Activated CD4-positive, alpha-beta T cell treated with anti-CD3 and anti-CD28 coated beads for 4 hours (primary cell): ENCODE measurements around the gene NINL.
"Not testable (repeated sequence)": the region's sequence is repeated elsewhere in the genome, so short reads cannot be mapped to it uniquely, and the experiment has no call there.

Source experiments
- DNase-seq, 2 donors: peaks; one replicate each; pipeline ENCODE4 v3.0.0-alpha.2; 2020

The NINL gene

DNA sequence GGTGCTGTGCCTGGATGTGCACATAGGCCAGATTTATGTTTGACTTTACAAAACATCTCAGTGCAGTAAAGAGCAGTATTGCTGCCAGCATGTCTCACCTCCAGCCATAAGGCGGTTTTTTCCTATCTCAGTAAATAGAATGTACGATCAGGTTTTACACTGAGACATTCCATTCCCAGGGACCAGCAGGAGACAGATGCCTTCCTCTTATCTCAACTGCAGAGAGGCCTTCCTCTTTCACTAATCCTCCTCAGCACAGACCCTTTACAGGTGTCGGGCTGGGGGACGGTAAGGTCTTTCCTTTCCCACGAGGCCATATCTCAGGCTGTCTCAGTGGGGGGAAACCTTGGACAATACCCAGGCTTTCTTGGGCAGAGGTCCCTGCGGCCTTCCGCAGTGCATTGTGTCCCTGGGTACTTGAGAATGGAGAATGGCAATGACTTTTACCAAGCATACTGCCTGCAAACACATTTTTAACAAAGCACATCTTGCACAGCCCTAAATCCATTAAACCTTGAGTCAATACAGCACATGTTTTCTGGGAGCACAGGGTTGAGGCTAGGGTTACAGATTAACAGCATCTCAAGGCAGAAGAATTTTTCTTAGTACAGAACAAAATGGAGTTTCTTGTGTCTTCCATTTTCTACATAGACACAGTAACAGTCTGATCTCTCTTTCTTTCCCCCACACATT lies 34.5 kb downstream of the NINL start:
- DNase-seq = not testable (repeated sequence)

DNA sequence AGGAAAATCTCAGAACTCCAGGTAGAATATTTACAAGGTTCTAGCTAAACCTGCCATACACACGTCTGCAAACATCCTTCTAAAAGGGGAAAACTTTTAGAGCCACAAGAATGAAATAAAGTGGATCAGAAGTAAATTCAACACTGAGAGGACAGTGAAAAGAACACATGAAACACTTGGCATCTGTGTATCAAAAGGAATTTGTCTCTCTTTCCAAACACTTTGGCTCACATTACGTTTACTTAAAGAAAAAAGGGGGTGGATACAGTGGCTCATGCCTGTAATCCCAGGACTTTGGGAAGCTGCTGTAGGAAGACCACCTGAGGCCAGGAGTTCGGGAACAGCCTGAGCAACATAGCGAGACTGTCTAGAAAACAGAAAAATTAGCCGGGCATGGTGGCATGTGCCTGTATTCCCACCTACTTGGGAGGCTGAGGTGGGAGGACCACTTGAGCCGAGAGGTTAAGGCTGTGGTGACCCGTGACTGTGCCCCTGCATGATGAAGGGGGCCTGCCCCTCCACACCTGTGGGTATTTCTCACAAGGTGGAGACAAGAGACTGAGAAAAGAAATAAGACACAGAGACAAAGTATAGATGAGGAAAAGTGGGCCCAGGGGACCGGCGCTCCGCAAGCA lies 35.4 kb downstream of the NINL start:
- no peak for DNase-seq

DNA sequence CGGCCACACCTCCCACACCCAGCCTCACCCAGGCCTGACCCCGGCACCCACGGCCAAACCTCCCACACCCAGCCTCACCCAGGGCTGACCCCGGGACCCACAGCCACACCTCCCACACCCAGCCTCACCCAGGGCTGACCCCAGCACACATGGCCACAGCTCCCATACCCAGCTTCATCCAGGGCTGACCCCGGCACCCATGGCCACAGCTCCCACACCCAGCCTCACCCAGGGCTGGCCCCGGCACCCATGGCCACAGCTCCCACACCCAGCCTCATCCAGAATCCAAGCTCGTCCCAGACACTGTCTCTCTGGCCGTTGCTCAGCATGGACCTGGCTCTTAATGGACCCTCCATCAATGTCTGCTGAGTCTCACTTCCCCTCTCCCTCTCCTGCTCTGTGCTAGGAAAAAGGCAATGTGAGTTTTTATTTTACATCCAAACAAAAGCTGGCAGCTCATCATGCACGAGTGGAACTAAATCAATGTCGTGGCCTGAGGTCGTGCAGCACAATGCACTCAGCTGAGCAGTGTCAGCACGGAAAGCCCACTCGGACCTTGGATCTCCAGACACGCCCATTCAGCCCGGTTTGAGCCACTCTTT lies 36.1 kb downstream of the NINL start:
- no peak for DNase-seq

DNA sequence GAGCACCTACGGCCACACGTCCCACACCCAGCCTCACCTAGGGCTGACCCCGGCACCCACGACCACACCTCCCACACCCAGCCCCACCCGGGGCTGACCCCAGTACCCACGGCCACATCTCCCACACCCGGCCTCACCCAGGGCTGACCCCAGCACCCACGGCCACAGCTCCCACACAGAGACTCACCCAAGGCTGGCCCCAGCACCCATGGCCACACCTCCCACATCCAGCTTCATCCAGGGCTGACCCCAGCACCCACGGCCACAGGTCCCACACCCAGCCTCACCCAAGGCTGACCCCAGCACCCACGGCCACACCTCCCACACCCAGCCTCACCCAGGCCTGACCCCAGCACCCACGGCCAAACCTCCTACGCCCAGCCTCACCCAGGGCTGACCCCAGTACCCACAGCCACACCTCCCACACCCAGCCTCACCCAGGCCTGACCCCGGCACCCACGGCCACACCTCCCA lies 36.7 kb downstream of the NINL start:
- no peak for DNase-seq

DNA sequence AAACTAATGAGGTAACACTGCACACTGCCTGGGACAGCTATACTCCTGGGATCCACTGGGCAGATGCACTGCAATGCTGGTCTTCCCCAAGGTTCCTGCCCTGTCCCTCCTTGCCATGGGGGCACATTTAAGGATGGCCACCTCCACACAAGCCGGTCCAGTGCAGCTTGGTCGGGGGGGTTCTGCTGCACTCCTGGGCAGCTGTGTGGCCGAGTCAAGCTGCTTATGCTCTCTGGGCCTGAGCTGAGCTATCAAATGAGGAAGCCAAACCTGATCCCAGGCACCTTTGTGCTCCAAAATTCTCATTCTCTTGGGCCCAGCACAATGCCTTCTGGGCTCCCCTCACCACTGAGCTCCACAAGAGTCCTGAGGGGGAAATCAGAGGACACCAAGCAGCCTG lies 37.3 kb downstream of the NINL start:
- no peak for DNase-seq

DNA sequence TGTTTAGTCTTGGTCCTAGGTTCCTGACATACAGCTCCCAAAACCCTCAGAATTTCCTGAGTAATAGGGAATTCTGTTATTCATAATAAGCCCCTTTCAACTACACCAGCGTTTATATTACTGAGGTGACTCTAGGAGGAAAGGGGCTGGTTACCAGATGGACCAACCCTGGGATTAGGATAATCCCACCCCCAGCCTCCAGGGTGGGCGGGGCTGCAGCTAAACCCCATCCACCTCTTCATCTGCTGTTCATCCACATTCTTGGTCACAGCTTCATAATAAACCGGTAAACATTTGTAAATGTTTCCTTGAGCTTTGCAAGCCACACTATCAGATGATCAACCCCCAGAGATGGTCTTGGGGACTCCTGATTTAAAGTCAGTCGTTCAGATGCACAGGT lies 38.3 kb downstream of the NINL start:
- DNase-seq = no peak

DNA sequence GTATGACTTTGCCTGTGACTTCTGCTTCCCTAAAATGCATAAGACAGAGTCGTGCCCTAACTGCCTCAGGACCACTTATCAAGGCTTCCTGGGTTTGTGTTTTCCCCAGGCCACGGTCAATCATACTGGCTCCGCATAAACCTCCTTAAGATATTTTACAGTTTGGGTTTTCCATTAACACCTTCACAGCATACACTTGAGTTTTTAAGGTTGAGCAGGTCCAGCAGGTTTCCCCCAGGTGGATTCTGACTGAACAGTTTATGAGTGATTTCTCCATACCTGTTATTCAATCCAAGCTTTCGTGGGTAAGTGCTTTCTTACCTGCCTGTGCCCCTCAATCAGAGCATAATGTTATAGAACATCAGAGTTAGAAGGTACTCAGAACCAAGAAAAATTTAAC lies 39.3 kb downstream of the NINL start:
- no peak for DNase-seq

DNA sequence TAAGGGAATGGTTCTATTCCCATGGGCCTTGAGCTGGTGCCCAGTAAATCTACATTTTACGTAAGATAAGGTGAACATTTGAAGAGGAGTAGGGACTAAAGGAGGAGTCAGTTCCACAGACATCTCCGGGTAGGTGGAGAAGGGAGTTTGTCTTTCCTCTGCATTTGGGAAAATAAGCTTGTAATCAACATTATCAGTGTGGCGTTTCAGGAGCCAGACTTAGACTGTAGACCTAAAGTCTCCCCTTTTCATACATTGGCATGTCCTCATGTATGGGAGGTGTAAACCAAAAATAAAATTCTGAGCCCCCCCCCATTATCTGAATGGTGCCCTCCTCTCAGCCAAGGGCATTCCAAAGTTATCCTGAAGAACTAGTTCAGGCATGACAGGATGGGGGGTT lies 40.2 kb downstream of the NINL start:
- no peak for DNase-seq

DNA sequence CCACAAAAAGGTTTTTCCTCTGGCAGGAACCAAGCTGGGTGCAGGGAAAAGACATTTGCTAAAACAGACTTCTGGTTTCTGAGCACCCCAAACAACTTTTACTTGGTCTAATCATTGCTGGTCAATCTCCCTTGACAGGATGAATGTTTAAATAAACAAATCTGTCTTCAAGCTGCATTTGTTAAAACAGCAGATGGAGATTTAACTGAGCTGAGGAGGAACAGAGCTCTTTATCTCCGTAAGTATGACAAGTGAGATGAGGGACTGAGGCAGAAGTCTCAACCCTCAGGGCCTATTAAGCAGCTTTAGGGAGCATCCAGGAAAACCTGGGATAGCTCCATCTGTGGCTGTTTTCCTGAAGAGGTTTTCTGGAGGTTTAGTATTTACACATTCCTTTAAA lies 40.6 kb downstream of the NINL start:
- DNase-seq = no peak

DNA sequence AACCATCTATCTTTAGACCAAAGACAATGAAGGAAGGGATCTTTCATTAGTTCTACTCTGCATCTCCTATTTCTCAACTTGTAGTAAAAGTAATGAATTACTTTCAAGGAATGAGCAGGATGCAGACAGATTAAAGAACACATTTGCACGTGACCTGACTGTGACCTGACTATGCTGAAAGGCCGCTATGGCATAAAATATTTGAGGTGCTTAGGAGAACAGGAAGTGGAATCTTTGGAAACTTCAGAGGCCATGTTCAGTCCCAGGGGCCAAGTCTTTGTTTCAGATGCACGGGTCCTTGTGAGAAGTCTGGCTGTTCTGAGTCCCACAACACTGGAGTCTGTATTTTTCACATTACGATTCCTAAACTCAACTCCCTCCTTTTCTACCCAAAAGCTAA lies 41.0 kb downstream of the NINL start:
- DNase-seq = no peak

DNA sequence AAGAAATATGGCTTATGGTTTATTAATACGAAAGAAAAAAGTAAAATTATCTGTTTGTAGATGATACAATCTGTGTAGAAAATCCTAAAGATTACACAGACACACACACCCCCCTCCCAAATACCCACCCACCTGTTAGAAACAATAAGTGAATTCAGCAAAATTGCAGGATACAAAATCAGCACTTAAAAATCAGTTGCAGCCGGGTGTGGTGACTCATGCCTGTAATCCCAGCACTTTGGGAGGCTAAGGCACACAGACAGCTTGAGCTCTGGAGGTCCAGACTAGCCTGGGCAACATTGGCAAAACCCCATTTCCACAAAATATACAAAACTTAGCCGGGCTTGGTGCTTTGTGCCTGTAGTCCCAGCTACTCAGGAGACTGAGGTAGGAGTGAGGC lies 42.3 kb downstream of the NINL start:
- DNase-seq = no peak

DNA sequence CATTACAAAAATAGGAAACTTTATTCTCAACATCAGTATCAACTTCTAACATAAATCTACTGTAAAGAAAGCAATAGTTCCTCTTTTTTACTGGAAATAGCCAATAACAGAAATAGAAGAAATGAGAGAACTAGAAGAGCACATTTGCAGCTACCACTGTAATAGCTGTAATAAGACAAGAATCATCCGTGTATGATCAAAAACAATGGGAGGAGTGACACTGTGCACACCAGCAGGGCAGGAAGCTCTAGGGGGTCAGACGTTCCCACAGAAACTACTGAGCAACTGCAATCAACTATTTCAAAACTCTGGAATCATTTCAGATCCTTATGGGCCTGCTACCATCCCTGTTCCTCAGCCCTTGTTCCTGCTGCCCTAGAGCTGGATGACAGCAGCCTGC lies 43.7 kb downstream of the NINL start:
- DNase-seq = no peak

DNA sequence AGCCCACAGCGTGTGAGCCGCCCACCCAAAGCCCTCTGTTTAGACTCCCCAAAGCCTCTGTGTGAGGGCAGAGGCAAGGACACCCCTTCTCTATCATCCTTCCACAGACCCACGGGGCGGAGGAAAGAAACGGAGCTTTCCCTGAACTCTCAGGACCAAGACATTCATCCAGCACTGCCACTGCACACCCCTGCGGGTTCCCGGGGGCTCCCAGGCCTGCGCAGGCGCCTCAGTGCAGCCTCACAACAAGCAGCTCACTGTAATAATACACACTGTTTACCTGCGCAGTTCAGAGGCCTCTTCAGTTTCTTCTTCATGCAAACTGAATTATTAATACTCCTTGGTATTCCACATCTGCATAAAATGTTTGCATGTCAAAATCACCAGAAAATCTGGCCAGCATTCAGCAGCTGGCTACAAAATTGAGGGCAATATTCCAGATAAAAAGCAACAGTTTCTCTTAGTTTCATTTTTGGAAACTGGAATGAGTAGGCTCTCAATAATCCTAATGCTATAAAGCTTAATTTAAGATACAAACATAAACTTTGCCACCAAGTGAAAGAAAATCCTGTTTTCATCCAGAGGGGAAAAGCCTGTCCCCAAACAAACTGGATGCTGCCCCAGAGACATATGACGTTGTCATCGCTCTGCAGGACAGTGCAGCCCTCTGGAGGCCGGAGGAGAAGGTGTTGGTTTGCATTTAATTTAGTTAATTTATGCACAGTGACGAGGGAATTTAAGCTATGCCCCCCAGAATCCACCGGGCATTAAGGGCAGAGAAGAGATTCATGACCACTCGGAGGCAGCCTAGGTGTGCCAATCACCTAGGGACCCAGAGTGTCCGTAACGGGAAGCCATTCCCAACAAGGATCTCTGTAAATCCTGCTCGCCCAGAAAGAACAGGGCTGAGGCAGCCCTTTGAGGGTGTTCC lies 45.3 kb downstream of the NINL start:
- DNase-seq = no peak

DNA sequence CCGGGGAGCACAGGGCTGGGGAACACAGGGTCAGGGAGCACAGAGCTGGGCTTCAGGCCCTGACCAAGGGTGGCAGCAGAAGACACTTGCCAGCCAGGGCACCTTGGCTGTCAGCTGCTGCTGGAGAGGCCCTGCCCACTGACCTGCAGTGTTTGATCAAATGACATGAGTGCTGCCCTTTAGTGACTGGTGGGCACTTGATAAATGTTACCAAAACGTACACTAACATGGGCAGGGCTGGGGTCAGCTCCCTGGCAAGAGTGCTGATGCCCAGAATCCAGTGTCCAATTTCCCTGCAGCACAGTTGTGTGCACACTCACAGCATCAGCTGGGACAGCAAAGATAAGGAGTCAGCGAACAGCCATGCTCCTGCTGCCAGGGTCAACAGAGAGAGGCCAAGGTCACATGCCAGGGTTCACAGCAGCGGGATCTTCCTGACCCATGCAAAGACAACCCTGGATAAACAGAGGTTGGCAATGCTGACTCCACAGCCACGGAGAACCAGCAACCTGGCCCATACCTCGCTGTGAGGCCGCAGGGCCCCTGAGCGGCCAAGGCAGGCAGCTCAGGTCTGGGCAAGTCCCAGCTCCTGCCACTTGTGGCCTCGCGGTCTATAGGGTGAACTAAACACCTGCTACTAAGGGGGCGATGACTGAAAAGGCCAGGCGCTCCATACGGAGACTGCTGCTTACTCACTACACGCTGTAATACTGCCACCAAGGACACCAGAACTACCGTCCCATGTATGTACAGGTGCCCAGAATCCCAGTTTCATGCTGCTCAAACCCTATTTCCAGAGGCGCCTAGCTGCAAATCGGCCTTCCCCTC lies 46.3 kb downstream of the NINL start:
- DNase-seq = no peak

DNA sequence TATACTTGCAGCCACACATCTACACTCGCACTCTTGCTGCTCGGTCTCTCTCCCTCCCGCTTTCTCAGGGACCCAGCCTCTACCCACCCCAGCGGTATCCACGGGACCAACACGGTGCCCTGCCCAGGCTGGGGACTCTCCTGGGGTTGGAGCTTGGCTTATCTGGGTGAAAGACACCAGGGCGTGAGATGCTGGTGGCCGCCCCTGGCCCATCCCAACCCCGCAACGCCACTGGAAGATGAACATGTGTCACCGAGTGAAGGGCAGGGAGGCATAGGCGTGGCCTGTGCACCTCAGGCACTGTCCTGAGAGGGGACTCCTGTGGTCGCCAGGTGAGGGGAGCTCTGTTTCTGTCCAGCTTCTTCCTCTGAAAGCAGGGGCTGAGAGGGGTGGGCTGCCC lies 47.4 kb downstream of the NINL start:
- no peak for DNase-seq

DNA sequence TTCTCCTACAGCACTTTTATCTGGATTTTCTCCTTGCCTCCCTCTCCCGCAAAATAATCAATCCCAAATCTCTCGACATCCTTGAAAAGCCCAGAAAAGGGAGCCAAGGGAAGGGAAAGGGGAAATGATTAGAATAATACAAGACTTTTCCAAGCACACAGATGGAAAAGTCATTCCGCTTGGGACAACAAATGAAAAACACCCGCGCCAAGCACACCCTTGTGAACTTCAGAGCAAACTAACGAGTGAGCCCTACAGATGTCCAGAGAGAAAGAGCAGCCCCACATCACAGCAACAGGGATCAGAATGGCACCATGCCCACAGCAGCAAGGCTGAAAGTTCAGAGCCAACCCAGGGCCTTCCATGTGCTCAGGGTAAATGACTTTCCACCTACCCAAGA lies 49.6 kb downstream of the NINL start:
- no peak for DNase-seq

DNA sequence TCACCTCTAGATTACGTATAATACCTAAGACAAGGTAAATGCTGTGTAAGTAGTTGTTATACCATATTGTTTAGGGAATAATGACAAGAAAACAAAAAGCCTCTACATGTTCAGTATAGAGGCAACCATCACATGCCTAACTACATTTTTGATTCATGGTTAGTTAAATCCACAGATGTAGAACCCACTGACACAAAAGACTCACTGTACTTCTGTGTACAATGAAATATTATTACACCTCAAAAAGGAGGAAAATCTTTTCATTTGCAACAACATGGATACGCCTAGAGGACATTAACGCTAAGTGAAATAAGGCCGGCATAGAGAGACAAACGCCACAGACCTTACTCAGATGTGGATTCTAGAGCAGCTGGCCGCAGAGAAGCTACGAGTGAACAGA lies 50.5 kb downstream of the NINL start:
- DNase-seq = no peak

DNA sequence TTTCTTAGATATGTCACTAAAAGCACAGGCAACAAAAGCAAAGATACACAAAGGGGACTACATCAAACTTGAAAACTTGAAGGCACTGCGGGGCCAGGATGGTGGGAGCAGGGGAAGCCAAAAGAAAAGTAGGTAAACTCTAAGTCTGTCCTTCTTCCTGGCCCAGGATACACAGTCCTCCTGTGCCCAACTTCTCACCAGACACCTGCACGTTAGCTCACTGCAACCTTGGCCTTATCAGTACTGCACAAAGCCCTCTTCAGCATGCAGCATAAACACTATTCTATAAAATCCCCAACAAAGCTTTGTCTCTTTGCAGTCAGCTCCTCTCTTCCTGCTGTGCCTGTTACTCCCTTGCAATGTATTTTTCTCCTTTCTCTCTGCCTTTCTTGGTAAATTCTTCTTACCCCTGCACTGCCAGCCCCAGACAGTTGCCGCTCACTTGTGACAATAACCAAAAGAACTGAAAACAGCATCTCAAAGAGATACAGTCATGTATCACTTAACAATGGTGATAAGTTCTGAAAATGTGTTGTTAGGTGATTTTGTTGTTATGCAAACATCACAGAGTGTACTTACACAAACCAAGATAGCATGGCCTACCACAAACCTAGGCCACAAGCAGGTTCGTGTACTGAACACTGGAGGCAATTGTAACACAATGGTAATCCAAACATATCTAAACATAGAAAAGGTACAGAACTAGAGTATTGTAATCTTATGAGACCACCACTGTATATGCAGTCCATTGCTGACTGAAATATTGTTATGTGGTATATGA lies 51.2 kb downstream of the NINL start:
- no peak for DNase-seq

DNA sequence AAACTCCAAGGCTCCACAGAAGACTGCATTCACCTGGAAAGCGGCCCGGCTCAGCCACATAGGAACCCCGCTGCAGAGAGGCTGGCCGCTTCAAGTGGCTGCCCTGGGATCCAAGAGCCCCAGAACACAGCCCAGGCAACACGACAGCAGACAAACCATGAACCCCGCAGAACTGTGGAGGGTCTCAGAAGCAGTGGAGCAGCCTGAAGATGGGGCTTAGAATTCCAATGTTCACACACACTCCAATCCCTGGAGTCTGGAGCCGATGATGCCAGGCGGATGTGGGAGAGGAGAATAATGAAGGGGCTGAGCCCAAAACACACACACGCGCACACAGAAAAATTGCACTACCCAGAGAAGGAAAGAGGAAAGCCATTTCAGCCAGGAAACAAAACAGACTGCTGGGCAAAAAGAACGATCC lies 52.4 kb downstream of the NINL start:
- DNase-seq = no peak

DNA sequence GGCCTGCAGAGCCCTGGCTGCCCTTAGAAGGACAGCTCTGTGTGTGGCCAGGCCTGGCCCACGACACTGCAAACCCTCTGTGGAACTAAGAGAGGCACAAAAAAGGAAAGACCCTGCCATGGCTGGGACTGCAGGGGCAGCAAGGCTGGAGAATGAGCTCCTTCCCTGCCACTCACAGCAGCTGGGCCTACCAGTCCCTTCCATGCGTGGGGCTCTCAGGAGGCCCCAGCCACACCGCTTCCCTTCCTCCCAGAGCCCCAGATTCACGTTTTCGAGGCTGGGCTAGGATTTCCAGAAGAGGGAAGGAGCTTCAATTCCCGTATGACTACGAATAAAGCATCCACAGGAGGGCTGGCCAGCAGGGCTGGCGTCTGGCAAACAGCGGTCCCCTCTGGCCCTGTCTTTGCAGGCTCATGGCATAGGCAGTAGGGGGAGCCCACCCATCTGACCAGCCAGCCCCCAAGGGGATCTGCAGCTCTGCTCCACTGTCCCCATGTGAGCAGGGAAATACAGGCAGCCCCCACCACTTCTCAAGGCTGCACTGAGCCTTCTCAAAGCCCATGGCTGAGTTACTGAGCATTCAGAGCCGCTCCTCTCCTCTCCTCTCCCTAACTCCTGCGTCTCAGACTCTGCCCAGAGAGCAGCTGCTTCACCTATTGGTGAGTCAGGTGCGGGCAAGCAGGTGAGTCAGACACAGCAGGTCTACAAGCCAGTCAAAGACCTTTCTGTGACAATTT lies 53.1 kb downstream of the NINL start:
- no peak for DNase-seq
